BE2C (cell line): ENCODE measurements around the gene UGT1A8.
"Not testable (repeated sequence)": the region's sequence is repeated elsewhere in the genome, so short reads cannot be mapped to it uniquely, and the experiment has no call there.

Experiments
- DNase-seq: peaks from one replicate; pipeline ENCODE4 v3.0.0-alpha.2; 2020
- H3K27me3 ChIP-seq: fragments of 250-450 bp; sonication (Bioruptor Pico); 2 replicates; pipeline ENCODE4 v1.5.1; 2020; ENCODE audit warnings: mild to moderate bottlenecking
- H3K36me3 ChIP-seq: fragments of 250-450 bp; sonication (Bioruptor Pico); 2 replicates; pipeline ENCODE4 v1.5.1; 2020; ENCODE audit warnings: mild to moderate bottlenecking
- H3K4me1 ChIP-seq: fragments of 250-450 bp; sonication (Bioruptor Pico); 2 replicates; pipeline ENCODE4 v1.5.1; 2020
- H3K4me3 ChIP-seq: 2 replicates; pipeline ENCODE4 v1.5.1; 2011; ENCODE audit warnings: low read depth, low read length
- H3K9me3 ChIP-seq: fragments of 250-450 bp; sonication (Bioruptor Pico); 2 replicates; pipeline ENCODE4 v1.5.1; 2020
- CTCF ChIP-seq: IDR thresholded peaks from 2 replicates; pipeline ENCODE4 v1.5.1; 2012; ENCODE audit warnings: mild to moderate bottlenecking, low read depth, low read length

UGT1A8 gene

GRCh38 chr2:233698740-233699139, 81.3 kb downstream of the UGT1A8 start:
- Histone ChIP-seq H3K4me1 (peaks cover 4% of the 10 kb centered on the region; the same call in 1 of the 2 replicates), H3K36me3 (no peaks in the 10 kb centered on the region), H3K9me3 (no peaks in the 10 kb centered on the region), H3K4me3 (no peak overlapping the region), H3K27me3 (no peaks in the 10 kb centered on the region)
- TF ChIP-seq CTCF, result no peak
- no peak for DNase-seq

DNA sequence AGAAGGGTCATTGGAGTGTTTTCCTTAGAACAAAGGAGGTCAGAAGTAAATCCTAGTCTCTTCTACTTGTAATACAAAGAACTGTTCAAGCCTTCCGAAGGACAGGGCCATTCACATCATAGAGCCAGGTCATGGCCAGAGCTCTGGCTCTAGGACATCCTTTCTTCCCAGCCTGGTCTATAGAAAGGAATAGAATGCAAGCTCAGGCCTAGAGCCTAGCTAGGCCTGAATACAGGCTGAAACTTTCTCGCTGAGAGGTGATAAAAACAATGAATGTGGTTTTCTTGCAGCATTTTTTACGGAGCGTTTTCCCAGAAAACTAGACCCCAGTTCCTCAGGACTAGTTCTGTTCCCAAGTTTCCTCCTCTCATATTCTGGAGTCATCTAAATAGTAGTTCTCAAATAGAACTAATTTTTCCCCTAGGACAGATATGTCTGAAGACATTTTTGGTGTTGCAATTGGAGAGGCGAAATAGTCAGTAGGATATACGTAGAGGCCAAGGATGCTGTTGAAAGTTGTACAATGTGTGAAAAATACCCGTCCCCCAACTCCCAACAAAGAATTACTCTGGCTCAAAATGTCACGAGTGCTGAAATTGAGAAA, 82.1 kb downstream of the UGT1A8 start:
- H3K36me3 ChIP-seq, result no peaks in the 10 kb centered on the region
- H3K4me3 ChIP-seq, result no peak overlapping the region
- no peaks in the 10 kb centered on the region for H3K9me3 ChIP-seq
- peaks cover 4% of the 10 kb centered on the region; the same call in 1 of the 2 replicates for H3K4me1 ChIP-seq
- no peak for TF ChIP-seq CTCF
- no peak for DNase-seq
- no peaks in the 10 kb centered on the region for H3K27me3 ChIP-seq

DNA sequence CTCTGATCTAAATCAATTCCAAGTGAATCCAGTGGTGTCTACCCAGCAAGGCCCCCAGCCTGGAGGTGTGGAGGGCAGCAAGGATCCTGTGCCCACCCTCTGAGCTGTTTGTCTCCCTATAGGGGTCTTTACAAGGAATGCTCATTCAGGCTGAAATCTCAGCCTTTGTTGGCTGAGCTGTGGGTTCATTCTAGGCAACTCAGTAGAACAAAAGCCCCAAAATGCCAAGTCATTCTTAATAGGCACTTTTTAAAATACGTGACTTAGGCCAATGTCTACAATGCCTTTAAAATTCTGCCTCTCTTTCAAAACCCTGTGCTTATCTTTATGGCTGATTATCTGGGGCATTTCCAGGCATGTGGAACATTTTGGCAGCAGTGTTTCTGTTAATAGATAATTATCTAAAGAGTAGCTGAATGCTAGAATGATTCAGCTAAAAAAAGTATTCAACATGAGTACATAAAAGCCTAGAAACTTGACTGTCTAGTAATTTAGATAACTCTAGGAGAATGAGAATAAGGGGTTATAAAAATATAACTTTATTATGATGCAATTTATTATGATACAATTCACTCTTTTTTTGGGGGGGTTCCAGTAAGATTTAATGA, 82.7 kb downstream of the UGT1A8 start:
- H3K9me3 ChIP-seq, result no peaks in the 10 kb centered on the region
- DNase-seq, result no peak
- no peaks in the 10 kb centered on the region for H3K27me3 ChIP-seq
- H3K4me3 ChIP-seq, result no peak overlapping the region
- peaks cover 4% of the 10 kb centered on the region; the same call in 1 of the 2 replicates for H3K4me1 ChIP-seq
- TF ChIP-seq CTCF, result no peak
- H3K36me3 ChIP-seq, result no peaks in the 10 kb centered on the region

- not testable (repeated sequence) for H3K4me1 ChIP-seq, H3K4me3 ChIP-seq, H3K9me3 ChIP-seq, H3K27me3 ChIP-seq, H3K36me3 ChIP-seq, DNase-seq
These were observed 83.4 kb downstream of the UGT1A8 start for GRCh38 chr2:233700842-233701241.

- Histone ChIP-seq H3K4me3 (no peak overlapping the region), H3K9me3 (no peaks in the 10 kb centered on the region), H3K27me3 (no peaks in the 10 kb centered on the region), H3K4me1 (peaks cover 4% of the 10 kb centered on the region; the same call in 1 of the 2 replicates), H3K36me3 (no peaks in the 10 kb centered on the region)
- no peak for DNase-seq
- no peak for TF ChIP-seq CTCF
These were observed 84.8 kb downstream of the UGT1A8 start for GRCh38 chr2:233702238-233702637.

GRCh38 chr2:233705911-233706506, 88.6 kb downstream of the UGT1A8 start:
- H3K27me3 ChIP-seq, result no peaks in the 10 kb centered on the region
- no peak for TF ChIP-seq CTCF
- no peaks in the 10 kb centered on the region for H3K4me1 ChIP-seq
- DNase-seq, result no peak
- no peaks in the 10 kb centered on the region for H3K9me3 ChIP-seq
- no peaks in the 10 kb centered on the region for H3K36me3 ChIP-seq
- no peak overlapping the region for H3K4me3 ChIP-seq
